B cell (primary cell): ENCODE measurements around the gene ZNF253.

Experiments used
- EZH2 ChIP-seq: IDR thresholded peaks from 2 replicates; pipeline ENCODE4 v1.6.1; 2012; ENCODE audit warnings: borderline replicate concordance, low read depth, mild to moderate bottlenecking, moderate library complexity, low read length; ENCODE audit not compliant: insufficient read depth, poor library complexity, severe bottlenecking
- TF ChIP-seq, protein P1 (sequence below): fragments of 200-600 bp; IDR thresholded peaks from one replicate; pipeline ENCODE4 v1.8.0; 2022; ENCODE audit warnings: antibody characterized with exemption, mild to moderate bottlenecking

DNA sequence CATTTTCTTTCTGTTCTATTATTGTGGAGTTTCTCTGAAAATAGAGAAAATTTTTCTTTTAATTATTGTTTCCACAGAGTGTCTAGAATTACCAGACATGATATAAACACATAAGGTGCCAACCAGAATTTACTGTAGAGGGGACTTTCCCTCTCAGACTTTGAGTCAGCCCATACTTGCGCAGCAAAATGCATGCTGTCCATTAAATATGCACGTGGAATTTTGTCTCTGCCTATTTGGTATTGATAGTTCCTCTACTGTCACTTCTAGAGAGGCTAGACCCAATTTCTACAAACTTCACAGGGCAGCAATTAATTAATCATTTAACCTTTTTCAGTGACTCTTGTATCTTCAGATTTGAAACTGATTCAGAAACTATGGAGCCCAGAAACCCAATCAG, 44.0 kb downstream of the ZNF253 start:
- no peak for TF ChIP-seq EZH2
- TF ChIP-seq, protein P1, sequence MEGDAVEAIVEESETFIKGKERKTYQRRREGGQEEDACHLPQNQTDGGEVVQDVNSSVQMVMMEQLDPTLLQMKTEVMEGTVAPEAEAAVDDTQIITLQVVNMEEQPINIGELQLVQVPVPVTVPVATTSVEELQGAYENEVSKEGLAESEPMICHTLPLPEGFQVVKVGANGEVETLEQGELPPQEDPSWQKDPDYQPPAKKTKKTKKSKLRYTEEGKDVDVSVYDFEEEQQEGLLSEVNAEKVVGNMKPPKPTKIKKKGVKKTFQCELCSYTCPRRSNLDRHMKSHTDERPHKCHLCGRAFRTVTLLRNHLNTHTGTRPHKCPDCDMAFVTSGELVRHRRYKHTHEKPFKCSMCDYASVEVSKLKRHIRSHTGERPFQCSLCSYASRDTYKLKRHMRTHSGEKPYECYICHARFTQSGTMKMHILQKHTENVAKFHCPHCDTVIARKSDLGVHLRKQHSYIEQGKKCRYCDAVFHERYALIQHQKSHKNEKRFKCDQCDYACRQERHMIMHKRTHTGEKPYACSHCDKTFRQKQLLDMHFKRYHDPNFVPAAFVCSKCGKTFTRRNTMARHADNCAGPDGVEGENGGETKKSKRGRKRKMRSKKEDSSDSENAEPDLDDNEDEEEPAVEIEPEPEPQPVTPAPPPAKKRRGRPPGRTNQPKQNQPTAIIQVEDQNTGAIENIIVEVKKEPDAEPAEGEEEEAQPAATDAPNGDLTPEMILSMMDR, result no peak
